ENCODE measurements around the gene FAM222B.

Gene FAM222B

DNA sequence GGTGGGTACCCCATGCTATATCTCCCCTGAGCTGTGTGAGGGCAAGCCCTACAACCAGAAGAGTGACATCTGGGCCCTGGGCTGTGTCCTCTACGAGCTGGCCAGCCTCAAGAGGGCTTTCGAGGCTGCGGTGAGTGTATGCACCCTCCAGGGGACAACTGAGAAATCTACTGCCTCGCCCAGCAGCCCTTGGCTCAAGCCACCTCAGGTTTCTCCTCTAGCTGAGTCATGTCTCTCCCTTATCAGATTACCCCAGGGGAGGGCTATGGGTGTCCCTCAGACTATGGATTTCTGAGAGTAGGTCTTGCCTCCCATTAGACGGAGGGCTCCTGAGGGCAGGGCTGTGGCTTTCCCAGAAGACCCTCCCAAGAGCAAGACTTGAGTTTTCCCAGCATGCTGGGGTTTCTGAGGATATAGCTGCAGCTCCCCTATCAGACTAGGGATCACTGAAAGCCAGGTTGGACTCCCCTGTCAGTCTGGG, 107.3 kb downstream of the FAM222B start:
- no peak overlapping the region for H3K27ac ChIP-seq
- TF ChIP-seq EZH2 (IDR thresholded peaks at IDR 0.05) (no peak), FOXP2 (optimal IDR thresholded peaks at IDR 0.05; ENCODE audit: control extremely low read depth, extremely low read length, insufficient read depth) (no peak), POLR2AphosphoS5 (IDR thresholded peaks at IDR 0.05; ENCODE audit: borderline replicate concordance, low read depth, low read length) (no peak)
- H3K36me3 ChIP-seq (ENCODE audit: insufficient read depth, low read length): no peaks in the 10 kb centered on the region
- no peaks in the 10 kb centered on the region for H3K9me3 ChIP-seq (ENCODE audit: low read depth, low read length)
- H3K4me3 ChIP-seq: no peak overlapping the region
- no peak for DNase-seq (ENCODE audit: low read depth, low spot score)
- H3K9ac ChIP-seq (ENCODE audit: insufficient read length): no peak overlapping the region

DNA sequence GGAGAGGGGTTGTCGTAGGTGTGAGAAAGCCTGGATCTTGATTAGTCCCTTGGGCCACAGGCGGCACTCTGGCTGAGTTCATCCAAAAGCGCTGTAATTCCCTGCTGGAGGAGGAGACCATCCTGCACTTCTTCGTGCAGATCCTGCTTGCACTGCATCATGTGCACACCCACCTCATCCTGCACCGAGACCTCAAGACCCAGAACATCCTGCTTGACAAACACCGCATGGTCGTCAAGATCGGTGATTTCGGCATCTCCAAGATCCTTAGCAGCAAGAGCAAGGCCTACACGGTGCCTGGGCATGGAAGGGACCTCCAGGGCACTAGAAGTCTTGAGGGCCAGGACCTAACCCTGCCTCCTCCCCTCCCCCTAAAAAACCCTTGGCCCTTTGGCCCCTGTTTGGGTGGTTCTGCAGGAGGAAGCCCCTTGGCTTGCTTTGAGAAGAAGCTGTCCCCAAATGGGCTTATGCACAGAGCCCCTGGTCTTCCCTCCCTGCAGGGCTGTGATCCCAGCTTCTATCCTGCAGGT, 107.8 kb downstream of the FAM222B start:
- DNase-seq (ENCODE audit: low read depth, low spot score): no peak
- Histone ChIP-seq H3K4me3 (no peak overlapping the region), H3K27ac (no peak overlapping the region), H3K9me3 (ENCODE audit: low read depth, low read length) (no peaks in the 10 kb centered on the region), H3K36me3 (ENCODE audit: insufficient read depth, low read length) (no peaks in the 10 kb centered on the region), H3K9ac (ENCODE audit: insufficient read length) (no peak overlapping the region)
- TF ChIP-seq EZH2 (IDR thresholded peaks at IDR 0.05) (no peak), POLR2AphosphoS5 (IDR thresholded peaks at IDR 0.05; ENCODE audit: borderline replicate concordance, low read depth, low read length) (no peak), FOXP2 (optimal IDR thresholded peaks at IDR 0.05; ENCODE audit: control extremely low read depth, extremely low read length, insufficient read depth) (no peak)

DNA sequence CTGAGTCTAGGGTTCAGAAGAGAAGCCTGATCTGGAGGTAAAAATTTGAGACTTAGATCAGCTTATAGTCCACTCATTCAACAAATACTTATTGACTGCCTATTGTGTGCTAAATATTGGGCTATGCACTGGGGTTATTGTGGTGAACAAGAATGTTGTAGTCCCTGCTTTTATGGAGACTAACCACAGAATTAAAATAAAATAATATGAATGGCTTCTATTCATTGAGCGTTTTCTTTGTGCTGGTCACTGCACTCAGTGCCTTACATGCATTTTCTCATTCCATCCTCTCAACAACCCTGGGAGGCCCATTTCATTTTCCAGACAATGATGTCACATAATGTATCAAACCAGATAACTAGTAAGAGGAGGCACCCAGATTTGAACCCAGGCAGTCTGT, 109.2 kb downstream of the FAM222B start:
- Histone ChIP-seq H3K36me3 (ENCODE audit: insufficient read depth, low read length) (no peaks in the 10 kb centered on the region), H3K27ac (no peak overlapping the region), H3K9ac (ENCODE audit: insufficient read length) (no peak overlapping the region), H3K4me3 (no peak overlapping the region), H3K9me3 (ENCODE audit: low read depth, low read length) (no peaks in the 10 kb centered on the region)
- DNase-seq (ENCODE audit: low read depth, low spot score): no peak
- TF ChIP-seq EZH2 (IDR thresholded peaks at IDR 0.05): no peak
- TF ChIP-seq POLR2AphosphoS5 (IDR thresholded peaks at IDR 0.05; ENCODE audit: borderline replicate concordance, low read depth, low read length): no peak
- no peak for TF ChIP-seq FOXP2 (optimal IDR thresholded peaks at IDR 0.05; ENCODE audit: control extremely low read depth, extremely low read length, insufficient read depth)

DNA sequence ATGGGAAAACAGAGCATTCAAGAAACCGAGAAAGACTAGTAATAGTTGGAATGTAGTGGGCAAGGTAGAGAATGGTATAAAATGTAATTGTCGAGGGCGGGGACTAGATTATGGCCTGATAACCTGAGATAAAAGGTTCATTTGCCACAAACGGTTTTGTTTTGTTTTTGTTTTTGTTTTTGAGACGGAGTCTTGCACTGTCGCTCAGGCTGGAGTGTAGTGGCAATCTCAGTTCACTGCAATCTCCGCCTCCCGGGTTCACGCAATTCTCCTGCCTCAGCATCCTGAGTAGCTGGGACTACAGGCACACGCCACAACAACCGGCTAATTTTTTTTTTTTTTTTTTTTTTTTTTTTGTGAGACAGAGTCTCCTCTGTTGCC, 112.7 kb downstream of the FAM222B start:
- no peak for DNase-seq (ENCODE audit: low read depth, low spot score)
- TF ChIP-seq EZH2 (IDR thresholded peaks at IDR 0.05) (no peak), POLR2AphosphoS5 (IDR thresholded peaks at IDR 0.05; ENCODE audit: borderline replicate concordance, low read depth, low read length) (no peak), FOXP2 (optimal IDR thresholded peaks at IDR 0.05; ENCODE audit: control extremely low read depth, extremely low read length, insufficient read depth) (no peak)
- Histone ChIP-seq H3K9me3 (ENCODE audit: low read depth, low read length) (no peaks in the 10 kb centered on the region), H3K4me3 (no peak overlapping the region), H3K27ac (0 out of 2 replicates have a peak overlapping the region, but pooled peaks have one; percentile 4), H3K36me3 (ENCODE audit: insufficient read depth, low read length) (peaks cover 4% of the 10 kb centered on the region), H3K9ac (ENCODE audit: insufficient read length) (no peak overlapping the region)

DNA sequence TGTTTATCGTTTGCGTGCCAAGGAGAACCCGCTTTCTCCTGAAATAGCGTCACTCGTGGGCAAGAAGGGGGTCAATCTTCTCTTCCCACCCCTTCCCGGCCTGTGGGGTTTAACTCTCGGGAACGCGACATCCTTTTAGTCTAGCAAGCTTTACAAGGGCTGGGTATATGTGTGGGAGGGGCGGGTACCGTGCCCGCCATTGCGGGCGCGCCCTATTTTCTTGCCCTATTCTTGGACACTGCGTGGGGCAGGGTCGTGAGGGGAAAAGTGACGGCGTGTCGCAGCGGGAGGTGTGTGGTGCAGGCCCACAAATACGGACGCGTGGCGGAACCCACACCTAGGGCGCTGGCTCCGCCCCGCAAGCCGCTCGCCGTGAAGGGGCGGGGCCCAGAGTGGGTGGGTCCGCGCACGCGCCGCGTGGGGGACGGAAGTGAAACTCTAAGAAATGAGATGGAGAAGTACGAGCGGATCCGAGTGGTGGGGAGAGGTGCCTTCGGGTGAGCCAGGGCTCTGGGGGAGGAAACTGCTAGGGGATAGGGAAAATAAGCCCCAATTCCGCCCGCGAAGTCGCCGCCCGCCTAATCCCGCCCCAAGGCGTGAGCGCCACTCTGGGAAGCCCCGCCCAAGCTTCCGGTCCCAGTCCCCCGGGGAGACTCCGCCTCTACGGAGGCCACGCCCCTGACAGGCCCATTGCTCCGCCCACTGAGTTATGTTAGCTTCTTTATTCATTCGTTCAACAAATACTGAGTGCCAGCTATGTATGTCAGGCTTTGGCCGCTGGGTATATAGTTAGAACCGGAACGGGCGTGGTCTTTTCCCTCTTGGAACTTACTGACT, 114.0 kb downstream of the FAM222B start, which contains the start of gene NEK8:
Gene NEK8, plus strand, starts transcription at position 425 of the 837 bp plus-strand sequence. Its CDS starts 26 bp downstream, at position 451.
- DNase-seq (ENCODE audit: low read depth, low spot score): peak; percentile 96
- peak within 1 kb of the TSS; percentile 95 for H3K4me3 ChIP-seq
- peaks cover 17% of the 10 kb centered on the region for H3K36me3 ChIP-seq (ENCODE audit: insufficient read depth, low read length)
- TF ChIP-seq EZH2 (IDR thresholded peaks at IDR 0.05): no peak
- no peak for TF ChIP-seq FOXP2 (optimal IDR thresholded peaks at IDR 0.05; ENCODE audit: control extremely low read depth, extremely low read length, insufficient read depth)
- TF ChIP-seq POLR2AphosphoS5 (IDR thresholded peaks at IDR 0.05; ENCODE audit: borderline replicate concordance, low read depth, low read length): peak; percentile 68
- peak within 1 kb of the TSS; percentile 90 for H3K9ac ChIP-seq (ENCODE audit: insufficient read length)
- peak within 1 kb of the TSS; percentile 98 for H3K27ac ChIP-seq
- H3K9me3 ChIP-seq (ENCODE audit: low read depth, low read length): no peaks in the 10 kb centered on the region

DNA sequence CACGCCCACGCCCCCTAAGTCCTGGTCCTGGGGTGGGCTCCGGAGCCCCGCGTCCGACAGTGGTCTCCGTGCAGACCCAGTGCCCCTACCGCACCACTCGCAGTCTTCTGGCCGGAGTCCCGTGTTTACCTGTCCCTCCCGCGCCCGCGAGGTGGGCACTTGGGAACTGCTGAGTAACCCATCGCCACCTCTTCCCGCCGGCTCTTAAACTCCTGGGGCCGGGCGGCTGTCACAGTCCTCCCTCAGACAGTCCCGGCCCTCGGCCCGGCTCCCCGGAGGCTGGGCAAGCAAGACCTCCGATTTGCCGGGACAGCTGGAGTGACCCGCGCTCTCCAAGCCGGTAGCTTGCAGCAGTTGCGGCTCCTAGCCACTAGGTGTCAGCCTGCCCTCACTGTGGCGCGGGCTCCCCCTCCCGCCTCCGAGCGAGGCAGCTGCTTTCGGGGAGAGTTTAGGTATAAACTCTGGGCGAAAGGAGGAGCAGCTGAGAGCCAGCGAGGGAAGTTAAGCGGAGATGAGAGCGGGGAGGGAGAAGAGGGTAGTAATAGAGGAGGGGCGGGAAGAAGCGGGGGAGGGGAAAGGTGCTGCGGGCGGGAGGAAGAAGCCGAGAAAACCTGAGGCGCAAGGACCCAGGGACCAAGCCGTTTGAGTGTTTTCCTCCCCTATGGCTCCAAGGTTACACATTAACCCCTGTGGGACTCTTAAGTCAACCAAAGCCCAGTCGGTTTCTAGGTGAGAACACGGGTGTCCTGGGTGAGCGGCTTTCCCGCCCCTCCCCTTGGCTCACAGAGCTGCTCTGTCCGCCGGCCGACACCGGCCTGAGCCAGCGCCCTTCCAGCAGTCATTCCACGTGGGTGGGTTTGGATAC, 115.7 kb downstream of the FAM222B start:
- Histone ChIP-seq H3K4me3 (peak overlapping the region; percentile 96), H3K36me3 (ENCODE audit: insufficient read depth, low read length) (peaks cover 34% of the 10 kb centered on the region), H3K27ac (no peak overlapping the region), H3K9ac (ENCODE audit: insufficient read length) (peak overlapping the region; percentile 62), H3K9me3 (ENCODE audit: low read depth, low read length) (no peaks in the 10 kb centered on the region)
- DNase-seq (ENCODE audit: low read depth, low spot score): no peak
- TF ChIP-seq POLR2AphosphoS5 (IDR thresholded peaks at IDR 0.05; ENCODE audit: borderline replicate concordance, low read depth, low read length): peak; percentile 16; the same call in 1 of the 2 replicates
- no peak for TF ChIP-seq FOXP2 (optimal IDR thresholded peaks at IDR 0.05; ENCODE audit: control extremely low read depth, extremely low read length, insufficient read depth)

DNA sequence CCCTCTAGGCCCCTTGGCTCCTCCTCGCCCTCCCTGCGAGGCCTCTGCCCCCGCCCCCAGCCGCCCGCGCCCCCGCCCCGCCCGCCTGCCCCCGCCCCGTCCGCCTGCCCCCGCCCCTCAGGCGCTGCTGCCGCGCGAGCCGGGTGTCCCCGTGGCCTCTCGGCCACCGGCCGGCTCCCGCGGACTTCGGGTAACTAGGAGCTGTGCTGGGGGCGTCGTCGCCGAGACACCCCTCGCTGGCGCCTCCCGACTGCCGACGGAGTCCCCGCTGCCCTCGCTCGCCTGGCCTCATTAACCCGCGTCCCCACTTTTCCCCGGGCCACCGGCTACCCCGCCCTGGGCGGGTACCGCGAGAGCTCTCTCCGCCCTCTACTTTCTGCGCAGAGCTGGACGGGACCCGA, 116.4 kb downstream of the FAM222B start, which contains the start of gene TLCD1:
Gene TLCD1, minus strand, starts transcription at position 8 of the 401 bp plus-strand sequence. CDS start 136 bp downstream, outside the sequence.
- peak within 1 kb of the TSS; percentile 81 for H3K9ac ChIP-seq (ENCODE audit: insufficient read length)
- no peaks in the 10 kb centered on the region for H3K9me3 ChIP-seq (ENCODE audit: low read depth, low read length)
- peak within 1 kb of the TSS; percentile 96 for H3K4me3 ChIP-seq
- peak within 1 kb of the TSS; percentile 85 for H3K27ac ChIP-seq
- TF ChIP-seq FOXP2 (optimal IDR thresholded peaks at IDR 0.05; ENCODE audit: control extremely low read depth, extremely low read length, insufficient read depth) (no peak), EZH2 (IDR thresholded peaks at IDR 0.05) (no peak), POLR2AphosphoS5 (IDR thresholded peaks at IDR 0.05; ENCODE audit: borderline replicate concordance, low read depth, low read length) (no peak)
- DNase-seq (ENCODE audit: low read depth, low spot score): no peak
- H3K36me3 ChIP-seq (ENCODE audit: insufficient read depth, low read length): peaks cover 40% of the 10 kb centered on the region
